Prostate gland (tissue), 2 donors: ENCODE results near the gene NOL3.

Experiments
- POLR2A ChIP-seq: fragments of 450-650 bp; IDR thresholded peaks from one replicate; pipeline ENCODE4 v1.6.1; 2016; ENCODE audit warnings: antibody characterized with exemption, mild to moderate bottlenecking
- TF ChIP-seq, protein P1 (sequence below), 4 experiments: fragments of 200-600 bp in 2 of 4; fragments of 450-650 bp in 2 of 4; sonication (generic) in 2 of 4; IDR thresholded peaks; 1 replicate in 3 of 4; 2 replicates in 1 of 4; pipeline ENCODE4 v1.5.1; 2016 to 2019; ENCODE audit warnings: antibody characterized with exemption in 4 of 4, mild to moderate bottlenecking in 2 of 4, moderate library complexity in 2 of 4

DNA sequence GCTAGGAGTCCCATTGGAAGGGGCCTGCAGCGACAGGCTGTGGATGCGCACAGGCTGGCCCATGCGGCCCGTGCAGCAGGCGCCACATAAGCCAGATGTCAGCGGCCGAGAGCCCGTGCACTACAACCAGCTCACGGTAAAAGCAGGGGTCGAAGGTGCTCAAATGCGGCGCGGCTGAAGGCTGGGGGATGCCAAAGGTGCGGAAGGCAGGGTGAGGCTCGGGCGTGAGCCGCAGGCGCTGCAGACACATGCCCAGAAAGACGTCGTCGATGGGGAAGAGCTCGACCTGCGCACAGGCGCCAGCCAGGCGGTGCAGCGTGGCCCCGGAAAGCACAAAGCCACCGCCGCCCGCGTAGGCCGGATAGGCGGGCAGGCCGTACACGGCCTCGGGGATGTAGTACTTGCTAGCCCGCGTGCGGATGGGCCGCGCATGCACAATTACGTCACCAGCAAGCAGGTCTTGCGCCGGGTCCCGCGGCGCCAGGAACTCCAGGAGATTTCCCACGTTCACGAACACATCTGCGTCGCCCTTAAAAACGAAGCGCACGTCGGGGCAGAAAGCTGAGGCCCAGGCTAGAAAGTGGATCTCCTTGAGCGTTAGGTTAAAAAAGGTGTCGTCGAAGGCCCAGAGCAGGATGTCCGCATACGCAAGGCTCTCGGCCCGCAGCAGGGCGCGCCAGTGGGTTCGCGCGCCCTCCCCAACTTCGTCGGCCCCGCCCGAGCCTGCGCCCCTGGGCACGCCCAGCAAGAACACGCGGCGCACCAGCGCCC lies 20.9 kb upstream of the NOL3 start:
- TF ChIP-seq POLR2A: no peak
- TF ChIP-seq, protein P1, sequence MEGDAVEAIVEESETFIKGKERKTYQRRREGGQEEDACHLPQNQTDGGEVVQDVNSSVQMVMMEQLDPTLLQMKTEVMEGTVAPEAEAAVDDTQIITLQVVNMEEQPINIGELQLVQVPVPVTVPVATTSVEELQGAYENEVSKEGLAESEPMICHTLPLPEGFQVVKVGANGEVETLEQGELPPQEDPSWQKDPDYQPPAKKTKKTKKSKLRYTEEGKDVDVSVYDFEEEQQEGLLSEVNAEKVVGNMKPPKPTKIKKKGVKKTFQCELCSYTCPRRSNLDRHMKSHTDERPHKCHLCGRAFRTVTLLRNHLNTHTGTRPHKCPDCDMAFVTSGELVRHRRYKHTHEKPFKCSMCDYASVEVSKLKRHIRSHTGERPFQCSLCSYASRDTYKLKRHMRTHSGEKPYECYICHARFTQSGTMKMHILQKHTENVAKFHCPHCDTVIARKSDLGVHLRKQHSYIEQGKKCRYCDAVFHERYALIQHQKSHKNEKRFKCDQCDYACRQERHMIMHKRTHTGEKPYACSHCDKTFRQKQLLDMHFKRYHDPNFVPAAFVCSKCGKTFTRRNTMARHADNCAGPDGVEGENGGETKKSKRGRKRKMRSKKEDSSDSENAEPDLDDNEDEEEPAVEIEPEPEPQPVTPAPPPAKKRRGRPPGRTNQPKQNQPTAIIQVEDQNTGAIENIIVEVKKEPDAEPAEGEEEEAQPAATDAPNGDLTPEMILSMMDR (IDR thresholded peaks at IDR 0.05): no peak
